ENCODE data around the gene SLC25A30. TPM values are rescaled to one million over a fixed set of nuclear protein-coding genes. Genes with fewer than 3 reads are reported as not detected.

SLC25A30 gene
- total and polyA plus RNA-seq, 12 donors = 3.4 to 45.6 (median 19.0) TPM

- no peak overlapping the region for H3K27ac ChIP-seq
- no peaks in the 10 kb centered on the region for H3K4me1 ChIP-seq (replicated peaks in 1 of 2)
- DNase-seq = no peak
- no peaks in the 10 kb centered on the region for H3K27me3 ChIP-seq
- peaks cover 0 to 62% of the 10 kb centered on the region in 2 donors for H3K36me3 ChIP-seq (replicated peaks in 1 of 2)
- intact Hi-C loops (cut with DNase I) = no loop called here
- H3K4me3 ChIP-seq = no peak overlapping the region
- no peak for TF ChIP-seq CTCF (IDR thresholded peaks at IDR 0.05)
- TF ChIP-seq POLR2A (IDR thresholded peaks at IDR 0.05) = no peak
- 65 to 78% (median 72%) methylated on average over 3 of the region's 3 CpGs for WGBS, 4 donors
- no peaks in the 10 kb centered on the region for H3K9me3 ChIP-seq (replicated peaks in 1 of 3)
Observed at GRCh38 chr13:45406421-45406820, 11.8 kb downstream of the SLC25A30 start.

GRCh38 chr13:45403081-45403480 lies 15.1 kb downstream of the SLC25A30 start:
- Histone ChIP-seq H3K36me3 (replicated peaks in 1 of 2) (peaks cover 0 to 70% of the 10 kb centered on the region in 2 donors), H3K27ac (no peak overlapping the region), H3K9me3 (replicated peaks in 1 of 3) (no peaks in the 10 kb centered on the region), H3K27me3 (no peaks in the 10 kb centered on the region), H3K4me1 (replicated peaks in 1 of 2) (no peaks in the 10 kb centered on the region), H3K4me3 (no peak overlapping the region)
- intact Hi-C loops (cut with DNase I) = no loop called here
- 91 to 96% (median 92%) methylated on average over 3 of the region's 3 CpGs for WGBS, 4 donors
- DNase-seq = no peak
- TF ChIP-seq CTCF (IDR thresholded peaks at IDR 0.05) (no peak), POLR2A (IDR thresholded peaks at IDR 0.05) (no peak)

- Histone ChIP-seq H3K27ac (no peak overlapping the region), H3K4me1 (replicated peaks in 1 of 2) (no peaks in the 10 kb centered on the region), H3K9me3 (replicated peaks in 1 of 3) (no peaks in the 10 kb centered on the region), H3K4me3 (no peak overlapping the region), H3K27me3 (no peaks in the 10 kb centered on the region), H3K36me3 (replicated peaks in 1 of 2) (peaks cover 0 to 66% of the 10 kb centered on the region in 2 donors)
- no peak for TF ChIP-seq CTCF (IDR thresholded peaks at IDR 0.05)
- TF ChIP-seq POLR2A (IDR thresholded peaks at IDR 0.05) = no peak
- WGBS, 4 donors = 91 to 97% (median 95%) methylated on average over 3 of the region's 3 CpGs
- no peak for DNase-seq
- intact Hi-C loops (cut with DNase I) = no loop called here
Observed at GRCh38 chr13:45402641-45403040, 15.5 kb downstream of the SLC25A30 start.

- H3K4me1 ChIP-seq (replicated peaks in 1 of 2) = peaks cover 3 to 9% of the 10 kb centered on the region in 2 donors
- no peaks in the 10 kb centered on the region for H3K9me3 ChIP-seq (replicated peaks in 1 of 3)
- H3K27me3 ChIP-seq = no peaks in the 10 kb centered on the region
- no peak overlapping the region for H3K4me3 ChIP-seq
- TF ChIP-seq POLR2A (IDR thresholded peaks at IDR 0.05) = no peak
- no peak for TF ChIP-seq CTCF (IDR thresholded peaks at IDR 0.05)
- WGBS, 4 donors = 94 to 100% (median 100%) methylated on average over 1 of the region's 1 CpG
- no peak overlapping the region for H3K27ac ChIP-seq
- DNase-seq = no peak
- intact Hi-C loops (cut with DNase I) = no loop called here
- H3K36me3 ChIP-seq (replicated peaks in 1 of 2) = peaks cover 0 to 53% of the 10 kb centered on the region in 2 donors
Observed at GRCh38 chr13:45401314-45401713, 16.9 kb downstream of the SLC25A30 start.
